ENCODE measurements around the gene AHNAK2.

AHNAK2 gene

GRCh38 chr14:104926619-104927431, 51.3 kb downstream of the AHNAK2 start:
- ChIA-PET POLR2A (no interaction called here), CTCF (interaction anchor here (0.5 kb wide), 1 partner anchor 22 kb away, joined by 3 read pairs; no protein-coding TSS in a partner anchor)
- H3K36me3 ChIP-seq (ENCODE audit: control insufficient read depth in 2 of 2, insufficient read depth in 1 of 2, low read length in 2 of 2), result no peaks in the 10 kb centered on the region
- H3K4me1 ChIP-seq (ENCODE audit: control insufficient read depth, insufficient read depth, low read length), result no peaks in the 10 kb centered on the region
- H3K9me3 ChIP-seq (ENCODE audit: control insufficient read depth, insufficient read depth, low read depth, low read length), result no peaks in the 10 kb centered on the region
- 0 out of 2 replicates have a peak, but pooled peaks have one; percentile 19 for TF ChIP-seq ZFHX2 (tag by site-specific recombination; conservative IDR thresholded peaks at IDR 0.05)
- TF ChIP-seq GLIS2 (tag by site-specific recombination; IDR thresholded peaks at IDR 0.05), result 0 out of 2 replicates have a peak, but pooled peaks have one; percentile 18
- TF ChIP-seq CTCF (tag by site-specific recombination; IDR thresholded peaks at IDR 0.05), result no peak
- H3K27ac ChIP-seq (ENCODE audit: extremely low read depth, low read depth, low read length), result no peak overlapping the region
- no peak overlapping the region for H3K4me3 ChIP-seq (ENCODE audit: low read depth, low read length)

- H3K9me3 ChIP-seq (ENCODE audit: control insufficient read depth, insufficient read depth, low read depth, low read length), result no peaks in the 10 kb centered on the region
- H3K36me3 ChIP-seq (ENCODE audit: control insufficient read depth in 2 of 2, insufficient read depth in 1 of 2, low read length in 2 of 2), result no peaks in the 10 kb centered on the region
- POLR2A ChIA-PET, result no interaction called here
- H3K4me3 ChIP-seq (ENCODE audit: low read depth, low read length), result no peak overlapping the region
- TF ChIP-seq ZIC2 (tag by site-specific recombination; IDR thresholded peaks at IDR 0.05) (peak; percentile 66), ZNF155 (tag by site-specific recombination; IDR thresholded peaks at IDR 0.05) (no peak)
- CTCF ChIA-PET, result no interaction called here
- no peaks in the 10 kb centered on the region for H3K4me1 ChIP-seq (ENCODE audit: control insufficient read depth, insufficient read depth, low read length)
- H3K27ac ChIP-seq (ENCODE audit: extremely low read depth, low read depth, low read length), result no peak overlapping the region
These were observed 52.1 kb downstream of the AHNAK2 start for GRCh38 chr14:104925855-104926609.

GRCh38 chr14:104925214-104925854, 52.8 kb downstream of the AHNAK2 start:
- CTCF ChIA-PET, result interaction anchor here (1.0 to 1.3 kb wide), 2 partner anchors 25 to 121 kb away, joined by 3 to 4 read pairs; no protein-coding TSS in a partner anchor
- no peaks in the 10 kb centered on the region for H3K4me1 ChIP-seq (ENCODE audit: control insufficient read depth, insufficient read depth, low read length)

GRCh38 chr14:104924421-104925213, 53.6 kb downstream of the AHNAK2 start, which contains the start of gene PLD4:
PLD4 (plus strand) TSS chr14:104924879; CDS start chr14:104927141, 2,262 bp downstream.
- Histone ChIP-seq H3K4me1 (ENCODE audit: control insufficient read depth, insufficient read depth, low read length) (no peaks in the 10 kb centered on the region), H3K36me3 (ENCODE audit: control insufficient read depth in 2 of 2, insufficient read depth in 1 of 2, low read length in 2 of 2) (no peaks in the 10 kb centered on the region), H3K4me3 (ENCODE audit: low read depth, low read length) (no peak within 1 kb of the TSS), H3K9me3 (ENCODE audit: control insufficient read depth, insufficient read depth, low read depth, low read length) (no peaks in the 10 kb centered on the region), H3K27ac (ENCODE audit: extremely low read depth, low read depth, low read length) (no peak within 1 kb of the TSS)
- CTCF ChIA-PET, result interaction anchor here (0.7 to 1.3 kb wide), 3 partner anchors 17 to 122 kb away, joined by 3 to 4 read pairs (median 3); no protein-coding TSS in a partner anchor
- TF ChIP-seq TRIM28 (IDR thresholded peaks at IDR 0.05; ENCODE audit: borderline replicate concordance, low read length), result peak; percentile 4; the same call in 1 of the 2 replicates
- TF ChIP-seq ZBTB7A (tag by site-specific recombination; IDR thresholded peaks at IDR 0.05; ENCODE audit: low read depth), result no peak
- POLR2A ChIA-PET, result interaction anchor here (0.6 kb wide), 1 partner anchor 478 kb away, joined by 4 read pairs; no protein-coding TSS in a partner anchor

More at GRCh38 chr14:104925214-104925854, 52.8 kb downstream of the AHNAK2 start:
- H3K27ac ChIP-seq (ENCODE audit: extremely low read depth, low read depth, low read length), result no peak overlapping the region
- TF ChIP-seq ZIC2 (tag by site-specific recombination; IDR thresholded peaks at IDR 0.05) (peak; percentile 39; the same call in 1 of the 2 replicates), ZNF76 (tag by site-specific recombination; IDR thresholded peaks at IDR 0.05; ENCODE audit: borderline replicate concordance, low read depth) (no peak)
- H3K36me3 ChIP-seq (ENCODE audit: control insufficient read depth in 2 of 2, insufficient read depth in 1 of 2, low read length in 2 of 2), result no peaks in the 10 kb centered on the region
- H3K4me3 ChIP-seq (ENCODE audit: low read depth, low read length), result no peak overlapping the region
- POLR2A ChIA-PET, result interaction anchor here (0.6 kb wide), 1 partner anchor 477 kb away, joined by 4 read pairs; no protein-coding TSS in a partner anchor
- no peaks in the 10 kb centered on the region for H3K9me3 ChIP-seq (ENCODE audit: control insufficient read depth, insufficient read depth, low read depth, low read length)

All from HEK293 (cell line).